HG02610 (cell line): ENCODE results near the gene SERTAD4.
"Not testable (repeated sequence)": the region's sequence is repeated elsewhere in the genome, so short reads cannot be mapped to it uniquely, and the experiment has no call there.

Source experiments
- ATAC-seq: cut with Tn5 transposase; IDR thresholded peaks from one replicate; pipeline ENCODE4 v1.9.1; 2021; ENCODE audit warnings: mild to moderate bottlenecking, moderate library complexity; ENCODE audit not compliant: unreplicated experiment

SERTAD4 gene

DNA sequence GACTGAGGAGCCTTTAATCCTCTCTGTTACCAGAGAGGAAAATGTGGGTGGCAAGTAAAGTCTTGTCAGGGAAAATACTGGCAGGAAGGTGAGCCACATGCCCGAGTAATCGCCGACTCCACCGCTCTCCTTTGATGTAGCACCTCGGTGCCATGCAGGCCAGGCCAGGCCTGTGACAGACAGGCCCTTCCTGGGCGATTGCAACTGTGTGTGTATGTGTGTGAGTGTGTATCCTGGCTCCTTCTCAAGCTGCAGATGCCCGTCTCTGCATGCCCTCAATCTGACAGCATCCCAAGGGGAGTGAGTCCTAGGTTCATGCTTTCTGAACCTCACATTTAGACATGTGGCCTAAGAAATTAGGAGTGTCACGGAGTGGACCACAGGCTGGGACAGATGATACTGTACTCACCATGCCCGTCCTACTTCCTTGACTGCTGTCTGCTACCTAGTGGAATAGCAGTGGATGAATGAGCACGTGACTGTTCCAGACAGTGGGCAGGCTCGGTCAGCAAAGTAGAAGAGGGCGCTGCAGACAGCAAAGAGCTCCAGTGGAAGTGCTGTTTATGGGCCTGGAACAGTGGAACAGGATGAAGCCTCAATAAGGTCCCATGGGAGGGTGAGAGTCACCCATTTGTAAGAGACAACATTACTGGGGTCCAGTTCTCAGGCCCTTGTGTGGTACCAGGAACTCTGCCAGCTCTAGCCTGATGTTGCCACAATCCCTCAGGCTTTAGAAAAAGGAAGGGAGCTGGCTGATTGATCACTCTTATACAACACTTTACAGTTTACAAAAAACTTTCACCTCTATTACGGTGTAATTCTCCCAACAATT, 25.3 kb downstream of the SERTAD4 start:
- ATAC-seq: no peak

DNA sequence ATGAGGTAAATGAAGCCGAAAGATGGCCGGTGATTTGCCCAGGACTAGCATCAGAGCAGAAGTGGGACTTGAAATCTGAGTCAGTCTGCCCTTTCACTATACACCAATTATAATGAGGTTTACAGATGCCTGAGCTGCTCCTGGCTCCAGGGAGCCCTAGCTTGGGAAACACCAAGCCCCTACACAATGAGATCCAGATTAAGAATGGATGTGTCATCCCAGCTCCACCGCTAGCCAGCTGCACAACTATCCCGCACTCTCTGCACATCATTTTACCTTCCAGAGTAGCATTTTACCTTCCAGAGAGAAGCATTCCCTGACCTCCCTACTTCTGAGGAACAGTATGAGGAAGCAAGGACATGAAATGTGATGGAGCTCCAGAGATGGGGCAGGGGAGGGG, 27.0 kb downstream of the SERTAD4 start:
- ATAC-seq: no peak

GRCh38 chr1:210260096-210260495, 27.5 kb downstream of the SERTAD4 start:
- no peak for ATAC-seq

DNA sequence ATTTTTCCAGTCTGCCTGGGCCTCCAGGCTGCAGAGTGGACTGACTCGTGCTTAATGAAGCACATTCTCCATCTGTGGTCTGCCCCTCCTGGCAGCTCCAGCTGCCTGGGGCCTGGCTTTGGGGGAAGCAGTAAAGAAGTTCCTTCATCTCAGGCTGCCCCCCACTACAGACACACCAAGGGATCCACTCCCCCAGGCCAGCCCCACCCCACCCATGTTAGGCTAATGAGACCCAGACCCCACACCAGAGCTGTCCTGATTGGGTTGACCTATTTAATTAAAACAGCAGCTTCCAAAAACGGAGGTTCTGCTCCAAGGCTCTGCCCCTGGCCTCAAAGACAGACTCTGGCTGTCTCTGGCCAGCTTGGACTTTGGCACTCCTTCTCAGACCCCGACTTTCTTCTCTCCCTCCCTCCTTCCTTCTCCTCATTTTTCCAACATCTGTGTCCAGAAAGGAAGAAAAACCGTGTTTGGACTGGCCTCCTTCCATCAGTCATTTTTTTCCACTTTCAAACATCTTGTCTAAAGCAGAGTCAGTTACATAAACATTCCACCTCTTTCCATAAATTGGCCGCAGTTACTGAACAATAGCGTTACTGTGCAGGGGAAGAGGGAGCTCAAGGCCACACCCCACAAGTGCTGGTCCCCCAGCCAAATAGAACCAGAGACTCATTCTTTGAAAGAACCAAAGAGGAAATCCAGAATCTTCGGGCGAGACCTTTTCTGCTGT, 29.7 kb downstream of the SERTAD4 start:
- no peak for ATAC-seq

GRCh38 chr1:210262897-210263272, 30.3 kb downstream of the SERTAD4 start:
- ATAC-seq: no peak

GRCh38 chr1:210263963-210264362, 31.4 kb downstream of the SERTAD4 start:
- ATAC-seq: no peak

DNA sequence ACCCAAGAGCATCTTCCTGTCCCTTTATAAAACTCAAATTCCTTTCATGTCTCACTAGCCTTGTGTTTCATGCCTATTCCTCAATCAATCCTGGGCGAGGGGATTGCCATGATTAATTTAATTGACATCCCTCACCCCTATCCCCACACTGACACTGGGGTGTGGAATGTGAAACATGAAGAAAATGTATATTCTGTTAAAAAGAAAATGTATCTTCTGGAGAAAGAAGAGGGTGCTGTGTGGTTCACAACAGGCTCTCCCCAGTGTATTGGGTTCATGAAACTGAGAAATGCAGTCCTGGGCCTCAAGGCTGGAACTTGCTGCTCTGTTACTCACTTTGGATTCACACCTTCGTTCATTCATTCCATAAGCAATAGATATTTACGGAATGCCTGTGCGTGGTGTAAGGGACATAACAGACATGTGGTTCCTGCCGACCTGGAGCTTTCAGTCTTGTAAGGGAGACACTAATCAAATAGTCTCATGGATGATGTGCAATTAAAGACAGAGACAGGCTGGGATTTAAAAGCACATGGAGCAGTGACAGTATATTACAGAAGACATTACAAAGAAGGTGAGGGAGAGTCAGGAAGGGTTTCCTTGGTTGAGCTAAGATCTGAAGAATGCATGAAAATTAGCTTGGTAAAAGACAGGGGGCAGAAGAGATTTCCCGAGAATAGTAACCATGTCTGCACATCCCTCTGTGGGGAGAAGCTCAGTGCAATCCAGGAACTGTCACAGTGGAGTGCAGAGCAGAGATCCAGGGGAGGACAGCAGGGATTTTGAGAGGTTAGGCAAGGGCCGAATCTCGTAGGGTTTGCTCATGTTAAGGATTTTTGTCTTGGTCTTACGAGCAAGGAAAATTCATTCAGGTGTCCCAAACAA, 32.1 kb downstream of the SERTAD4 start:
- ATAC-seq: no peak

- not testable (repeated sequence) for ATAC-seq
These were observed 32.9 kb downstream of the SERTAD4 start for GRCh38 chr1:210265392-210265955.

DNA sequence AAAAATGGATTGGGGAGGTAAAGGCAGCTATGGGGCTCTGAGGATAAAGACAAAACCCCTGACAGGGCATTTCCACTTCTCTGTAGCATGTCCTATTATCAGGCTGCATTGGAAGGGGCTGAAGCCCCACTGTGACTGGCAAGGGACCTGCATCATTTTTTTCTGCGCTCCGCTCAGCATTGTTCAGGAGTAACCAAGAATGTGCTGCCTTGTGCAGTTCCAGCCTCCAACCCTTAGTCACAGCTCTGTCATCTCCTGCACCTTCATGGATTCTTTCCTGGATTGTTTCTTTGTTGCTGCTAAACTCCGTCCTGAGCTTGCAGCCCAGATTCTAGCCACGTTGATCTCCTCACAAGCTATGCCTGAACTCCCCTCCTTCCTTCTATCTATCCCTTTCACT, 37.4 kb downstream of the SERTAD4 start:
- no peak for ATAC-seq

DNA sequence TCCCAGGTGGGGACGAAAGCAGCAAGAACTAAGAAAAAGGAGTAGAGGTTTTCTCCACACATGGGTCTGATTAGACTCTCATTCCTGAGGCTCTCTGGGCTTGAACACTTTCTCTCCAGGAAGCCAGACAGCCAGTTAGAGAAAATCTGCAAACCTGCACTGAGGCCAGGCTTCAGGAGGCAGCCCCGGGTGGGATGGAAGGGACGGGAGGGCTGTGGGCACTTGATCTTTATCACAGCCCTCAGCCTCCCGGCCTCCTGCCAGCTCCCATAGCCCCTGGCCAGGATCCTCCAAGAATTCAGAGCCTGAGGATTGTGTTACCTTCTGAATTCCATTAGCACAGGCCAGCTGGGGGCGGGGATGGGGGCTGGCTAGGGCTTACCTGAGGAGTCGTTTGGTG, 40.1 kb downstream of the SERTAD4 start:
- ATAC-seq: no peak

- no peak for ATAC-seq
These were observed 47.6 kb downstream of the SERTAD4 start for GRCh38 chr1:210280221-210280620.

GRCh38 chr1:210288116-210288515, 55.5 kb downstream of the SERTAD4 start:
- ATAC-seq: no peak

DNA sequence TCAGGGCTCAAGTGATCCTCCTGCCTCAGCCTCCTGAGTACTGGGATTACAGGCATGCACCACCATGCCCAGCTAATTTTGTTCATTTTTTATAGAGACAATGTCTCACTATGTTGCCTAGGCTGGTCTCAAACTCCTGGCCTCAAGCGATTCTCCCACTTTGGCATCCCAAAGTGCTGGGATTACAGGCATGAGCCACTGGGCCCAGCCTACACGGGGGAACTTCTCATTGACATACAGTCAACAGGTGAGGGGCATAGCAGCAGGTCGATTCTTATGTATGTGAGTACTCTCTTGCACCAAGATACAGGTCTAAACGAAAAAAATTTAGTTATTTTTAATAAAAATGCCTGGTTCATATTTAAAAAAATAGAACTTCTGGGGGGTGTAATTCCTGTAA, 56.7 kb downstream of the SERTAD4 start:
- ATAC-seq: no peak

- no peak for ATAC-seq
These were observed 58.6 kb downstream of the SERTAD4 start for GRCh38 chr1:210291081-210291764.

- ATAC-seq: no peak
These were observed 59.2 kb downstream of the SERTAD4 start for GRCh38 chr1:210291786-210292230.

DNA sequence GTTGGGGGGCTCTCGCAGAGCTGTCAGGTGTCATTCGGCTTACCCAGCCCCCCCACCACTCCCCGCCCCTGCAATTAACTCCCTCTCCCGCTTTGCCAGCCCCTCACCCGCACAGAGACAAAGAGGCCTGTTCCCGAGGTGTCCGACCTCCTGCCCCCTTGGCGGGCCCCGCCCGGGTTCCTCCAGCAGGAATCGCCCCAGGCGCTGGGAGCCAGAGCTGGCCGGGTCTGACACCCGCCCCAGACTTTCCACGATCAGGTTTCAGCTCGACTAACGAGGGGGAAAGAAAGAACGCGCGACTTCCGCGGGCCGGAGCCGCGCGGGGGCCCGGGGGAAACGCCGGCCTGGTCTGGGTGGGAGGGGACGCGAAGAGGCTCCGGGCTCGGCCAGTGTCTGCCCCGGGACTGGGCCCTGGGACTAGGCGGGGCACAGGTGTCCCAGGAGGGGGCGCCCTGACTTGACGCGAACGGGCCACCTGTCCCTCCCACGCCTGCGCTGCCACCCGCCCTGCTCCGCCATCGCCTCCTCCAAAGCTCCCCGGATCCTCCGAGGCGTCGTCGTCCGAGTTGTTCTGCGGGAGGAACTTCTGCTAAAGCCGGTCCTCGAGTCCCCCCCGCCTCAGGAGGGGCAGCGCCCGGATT, 59.8 kb downstream of the SERTAD4 start:
- ATAC-seq: no peak

GRCh38 chr1:210293171-210293607, 60.6 kb downstream of the SERTAD4 start:
- ATAC-seq: no peak

DNA sequence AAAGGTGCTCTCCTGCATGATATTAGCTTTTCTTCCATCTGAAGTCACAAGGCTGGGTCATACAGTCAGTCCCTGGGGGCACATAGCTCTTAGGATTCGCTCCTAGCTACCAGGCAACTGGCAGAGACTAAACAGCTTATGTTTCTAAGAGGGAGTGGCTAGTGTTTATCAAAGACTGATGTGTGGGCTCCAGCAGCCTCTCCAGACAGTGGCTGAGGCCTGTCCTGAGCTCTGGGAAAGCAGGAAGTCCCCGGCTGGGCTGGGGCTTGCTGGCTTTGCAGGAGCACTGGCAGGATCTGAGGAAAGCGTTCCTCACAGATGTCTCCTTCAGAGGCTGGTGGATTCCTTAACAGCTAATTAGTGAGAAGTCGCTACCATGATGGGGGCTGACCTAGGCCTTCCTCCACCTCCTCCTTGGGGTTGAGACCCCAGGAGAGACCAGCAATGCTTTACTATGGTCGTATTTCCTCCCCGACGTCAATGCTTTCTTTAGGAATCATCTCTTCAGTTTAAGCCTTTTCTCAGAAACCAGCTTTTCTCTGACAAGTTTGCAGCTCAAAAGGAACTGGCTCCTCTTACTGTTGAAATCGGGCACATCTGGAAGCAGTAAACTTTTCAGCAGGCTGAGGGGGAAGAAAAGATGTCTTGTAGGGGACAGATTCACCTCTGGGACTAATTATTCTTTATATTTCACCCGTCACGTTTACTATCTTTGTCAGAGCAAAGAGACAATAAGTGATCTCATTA, 62.6 kb downstream of the SERTAD4 start:
- ATAC-seq: no peak
